HepG2 (cell line): ENCODE results near the gene OGA.

ENCODE experiments used
- ATF6 ChIP-seq: sonication (generic); formaldehyde crosslinking; conservative IDR thresholded peaks from 2 replicates; pipeline ENCODE4 v1.4.0; 2020; ENCODE audit warnings: missing genetic modification reagents
- CEBPG ChIP-seq: IDR thresholded peaks from 2 replicates; pipeline ENCODE4 v1.6.1; 2016
- POLR2A ChIP-seq, 2 experiments: IDR thresholded peaks; 2 replicates each; pipeline ENCODE4 v1.6.1; 2011; ENCODE audit warnings: low read depth in 2 of 2, low read length in 2 of 2, mild to moderate bottlenecking in 1 of 2, moderate library complexity in 1 of 2; ENCODE audit not compliant: insufficient read depth in 1 of 2
- SIN3B ChIP-seq: fragments of 150-350 bp; IDR thresholded peaks from 2 replicates; pipeline ENCODE4 v1.6.1; 2014; ENCODE audit warnings: low read length
- TCF12 ChIP-seq, 2 experiments: fragments of 450-650 bp in 1 of 2; sonication (generic) in 1 of 2; formaldehyde crosslinking in 1 of 2; IDR thresholded peaks; 2 replicates each; pipeline versions ENCODE4 v1.6.1 to v1.8.0; 2017 to 2022; ENCODE audit warnings: antibody characterized with exemption in 1 of 2, mild to moderate bottlenecking in 1 of 2, missing genetic modification reagents in 1 of 2, moderate library complexity in 1 of 2
- TRAFD1 ChIP-seq: sonication (generic); formaldehyde crosslinking; IDR thresholded peaks from 2 replicates; pipeline ENCODE4 v1.5.1; 2020; ENCODE audit warnings: missing genetic modification reagents, mild to moderate bottlenecking, borderline replicate concordance

- no peak for TF ChIP-seq POLR2A (IDR thresholded peaks at IDR 0.05; ENCODE audit: insufficient read depth in 1 of 2, low read depth in 2 of 2, low read length in 2 of 2)
- TF ChIP-seq CEBPG (CRISPR knock-in tag): no peak
- TF ChIP-seq TRAFD1: no peak
- TF ChIP-seq TCF12 (IDR thresholded peaks at IDR 0.05): no peak
- TF ChIP-seq TCF12 (CRISPR knock-in tag; IDR thresholded peaks at IDR 0.05): no peak
- no peak for TF ChIP-seq ATF6
- no peak for TF ChIP-seq SIN3B
Measured at GRCh38 chr10:101839002-101839401, 20.8 kb upstream of the OGA start.
